Liver (tissue), 9 donors: ENCODE data around the gene IGF2R. TPM values are rescaled to one million over a fixed set of nuclear protein-coding genes. Genes with fewer than 3 reads are reported as not detected.

Experiments used
- DNase-seq: peaks from one replicate; pipeline ENCODE4 v3.0.0-alpha.2; 2017; ENCODE audit warnings: low spot score
- H3K27ac ChIP-seq, 2 donors: one replicate each; pipeline ENCODE4 v1.7.0; 2013; ENCODE audit warnings: inconsistent platforms in 2 of 2, low read length in 2 of 2, control low read depth in 1 of 2, low read depth in 1 of 2, mild to moderate bottlenecking in 1 of 2
- H3K27me3 ChIP-seq, 4 donors: one replicate each; pipeline versions ENCODE4 v1.6.1 to v1.7.0; 2013; ENCODE audit warnings: low read length in 3 of 4, inconsistent platforms in 1 of 4, mild to moderate bottlenecking in 1 of 4, moderate library complexity in 1 of 4; ENCODE audit not compliant: control insufficient read depth in 4 of 4, insufficient read depth in 4 of 4
- H3K36me3 ChIP-seq, 4 donors: one replicate each; pipeline versions ENCODE4 v1.6.1 to v1.7.0; 2013; ENCODE audit warnings: low read length in 3 of 4, mild to moderate bottlenecking in 3 of 4, low read depth in 1 of 4, moderate library complexity in 1 of 4; ENCODE audit not compliant: control insufficient read depth in 4 of 4, insufficient read depth in 3 of 4
- H3K4me1 ChIP-seq, 4 donors: one replicate each; pipeline versions ENCODE4 v1.6.1 to v1.7.0; 2013; ENCODE audit warnings: low read length in 3 of 4, mild to moderate bottlenecking in 3 of 4, moderate library complexity in 1 of 4; ENCODE audit not compliant: control insufficient read depth in 4 of 4, insufficient read depth in 4 of 4
- H3K4me3 ChIP-seq, 3 donors: one replicate each; pipeline versions ENCODE4 v1.6.1 to v1.7.0; 2013; ENCODE audit warnings: low read length in 3 of 3, control low read depth in 1 of 3, low read depth in 1 of 3, mild to moderate bottlenecking in 1 of 3
- H3K9ac ChIP-seq, 2 donors: one replicate each; pipeline ENCODE4 v1.7.0; 2013; ENCODE audit warnings: low read length in 2 of 2, mild to moderate bottlenecking in 2 of 2, moderate library complexity in 2 of 2, control low read depth in 1 of 2, low read depth in 1 of 2
- H3K9me3 ChIP-seq, 4 donors: one replicate each; pipeline versions ENCODE4 v1.6.1 to v1.7.0; 2013; ENCODE audit warnings: low read length in 3 of 4; ENCODE audit not compliant: control insufficient read depth in 4 of 4
- ATF3 ChIP-seq: IDR thresholded peaks from 2 replicates; pipeline ENCODE4 v1.6.1; 2016; ENCODE audit warnings: antibody characterized with exemption
- CTCF ChIP-seq: fragments of 150-350 bp; IDR thresholded peaks from 2 replicates; pipeline ENCODE4 v1.5.1; 2017; ENCODE audit warnings: improper control_type of control experiment, low read depth, low read length; ENCODE audit not compliant: missing input control
- FOXA1 ChIP-seq: IDR thresholded peaks from 2 replicates; pipeline ENCODE4 v1.6.1; 2016; ENCODE audit warnings: antibody characterized with exemption
- FOXA2 ChIP-seq: IDR thresholded peaks from 2 replicates; pipeline ENCODE4 v1.6.1; 2016; ENCODE audit warnings: antibody characterized with exemption
- GABPA ChIP-seq, 2 donors: IDR thresholded peaks in 1 of 2; conservative IDR thresholded peaks in 1 of 2; 2 replicates each; pipeline ENCODE4 v1.6.1; 2016; ENCODE audit warnings: antibody characterized with exemption in 2 of 2, mild to moderate bottlenecking in 1 of 2, moderate library complexity in 1 of 2
- HNF4A ChIP-seq, 2 donors: conservative IDR thresholded peaks; 2 replicates each; pipeline ENCODE4 v1.6.1; 2016; ENCODE audit warnings: antibody characterized with exemption in 2 of 2, mild to moderate bottlenecking in 2 of 2
- HNF4G ChIP-seq: IDR thresholded peaks from 2 replicates; pipeline ENCODE4 v1.6.1; 2016; ENCODE audit warnings: antibody characterized with exemption
- JUND ChIP-seq, 2 donors: IDR thresholded peaks; 2 replicates each; pipeline ENCODE4 v1.6.1; 2016; ENCODE audit warnings: antibody characterized with exemption in 2 of 2
- MAX ChIP-seq: IDR thresholded peaks from 2 replicates; pipeline ENCODE4 v1.6.1; 2016; ENCODE audit warnings: antibody characterized with exemption
- NR2F2 ChIP-seq: IDR thresholded peaks from 2 replicates; pipeline ENCODE4 v1.6.1; 2016; ENCODE audit warnings: antibody characterized with exemption
- RAD21 ChIP-seq, 2 donors: IDR thresholded peaks; 2 replicates each; pipeline ENCODE4 v1.6.1; 2016; ENCODE audit warnings: antibody characterized with exemption in 2 of 2, mild to moderate bottlenecking in 2 of 2
- REST ChIP-seq: IDR thresholded peaks from 2 replicates; pipeline ENCODE4 v1.6.1; 2016; ENCODE audit warnings: antibody characterized with exemption, mild to moderate bottlenecking
- RXRA ChIP-seq, 2 donors: IDR thresholded peaks; 2 replicates each; pipeline ENCODE4 v1.6.1; 2017 to 2018; ENCODE audit warnings: antibody characterized with exemption in 2 of 2, mild to moderate bottlenecking in 1 of 2
- SP1 ChIP-seq: IDR thresholded peaks from 2 replicates; pipeline ENCODE4 v1.6.1; 2018; ENCODE audit warnings: antibody characterized with exemption, mild to moderate bottlenecking
- TAF1 ChIP-seq: conservative IDR thresholded peaks from 2 replicates; pipeline ENCODE4 v1.6.1; 2016; ENCODE audit warnings: antibody characterized with exemption, mild to moderate bottlenecking
- YY1 ChIP-seq: IDR thresholded peaks from 2 replicates; pipeline ENCODE4 v1.6.1; 2016; ENCODE audit warnings: antibody characterized with exemption, mild to moderate bottlenecking
- ZBTB33 ChIP-seq: IDR thresholded peaks from 2 replicates; pipeline ENCODE4 v1.6.1; 2016; ENCODE audit warnings: antibody characterized with exemption
- WGBS: extraction: QIAGEN DNeasy Blood & Tissue Kit; methylation state at CpG from one replicate; pipeline ENCODE4 v1.1.7; 2013; 5-methylcytosine and 5-hydroxymethylcytosine counted together
- polyA plus RNA-seq, 2 donors: library from polyadenylated mRNA; stranded (reverse) in 1 of 2; unstranded in 1 of 2; fragments of 200-250 nt in 1 of 2; fragments of >200 nt in 1 of 2; fragmentation: Nextera tagmentation in 1 of 2; extraction: Ambion mirVana in 1 of 2; gene quantifications; one replicate each; pipeline versions ENCODE4 v1.2.1 to v1.2.3, GENCODE V29; 2013 to 2015
- total RNA-seq, 2 donors: library from RNA; depleted of rRNA; stranded (reverse); fragments of >200 nt; gene quantifications; one replicate each; pipeline ENCODE4 v1.2.3, GENCODE V29; 2014
- donor health status: healthy.
- donor health status: healthy.
- donor health status: healthy.
- donor health status: healthy.
- donor health status: healthy.

The IGF2R gene
- total and polyA plus RNA-seq, 4 donors, result 16.6 to 84.9 (median 45.7) TPM

GRCh38 chr6:160048471-160048870, 79.6 kb downstream of the IGF2R start:
- H3K27me3 ChIP-seq, result no peaks in the 10 kb centered on the region
- WGBS, result 94% methylated on average over 6 of the region's 6 CpGs
- H3K27ac ChIP-seq, result no peak overlapping the region
- peaks cover 6 to 76% (median 71%) of the 10 kb centered on the region in 4 donors for H3K36me3 ChIP-seq
- H3K4me1 ChIP-seq, result peaks cover 0 to 5% (median 4%) of the 10 kb centered on the region in 4 donors
- H3K4me3 ChIP-seq, result no peak overlapping the region
- no peak for DNase-seq
- TF ChIP-seq HNF4A (conservative IDR thresholded peaks at IDR 0.05), result no peak
- no peak for TF ChIP-seq RXRA (IDR thresholded peaks at IDR 0.05)
- TF ChIP-seq FOXA2, result no peak
- no peak for TF ChIP-seq FOXA1
- no peak for TF ChIP-seq MAX
- no peak for TF ChIP-seq SP1
- no peak for TF ChIP-seq TAF1
- TF ChIP-seq RAD21 (IDR thresholded peaks at IDR 0.05), result no peak
- no peak for TF ChIP-seq NR2F2
- no peak for TF ChIP-seq YY1
- TF ChIP-seq GABPA (IDR thresholded peaks at IDR 0.05 in 1 of 2, conservative IDR thresholded peaks at IDR 0.05 in 1 of 2), result no peak
- H3K9ac ChIP-seq, result no peak overlapping the region
- no peaks in the 10 kb centered on the region for H3K9me3 ChIP-seq

GRCh38 chr6:160049346-160049745, 80.5 kb downstream of the IGF2R start:
- Histone ChIP-seq H3K27ac (no peak overlapping the region), H3K4me1 (no peaks in the 10 kb centered on the region), H3K4me3 (no peak overlapping the region), H3K9ac (no peak overlapping the region), H3K36me3 (peaks cover 6 to 80% (median 75%) of the 10 kb centered on the region in 4 donors), H3K27me3 (no peaks in the 10 kb centered on the region), H3K9me3 (no peaks in the 10 kb centered on the region)
- DNase-seq, result no peak
- TF ChIP-seq SP1, result no peak
- TF ChIP-seq FOXA2, result no peak
- no peak for TF ChIP-seq ATF3
- TF ChIP-seq RXRA (IDR thresholded peaks at IDR 0.05), result no peak
- TF ChIP-seq YY1, result no peak
- no peak for TF ChIP-seq MAX
- no peak for TF ChIP-seq CTCF
- TF ChIP-seq HNF4A (conservative IDR thresholded peaks at IDR 0.05), result no peak
- no peak for TF ChIP-seq FOXA1
- TF ChIP-seq GABPA (IDR thresholded peaks at IDR 0.05 in 1 of 2, conservative IDR thresholded peaks at IDR 0.05 in 1 of 2), result no peak
- no peak for TF ChIP-seq JUND (IDR thresholded peaks at IDR 0.05)
- no peak for TF ChIP-seq TAF1
- TF ChIP-seq ZBTB33, result no peak
- TF ChIP-seq NR2F2, result no peak
- TF ChIP-seq HNF4G, result no peak
- no peak for TF ChIP-seq RAD21 (IDR thresholded peaks at IDR 0.05)
- TF ChIP-seq REST, result no peak
- 98% methylated on average over 9 of the region's 9 CpGs for WGBS
